WERI-Rb-1 (cell line): Measurements from ENCODE around the gene FAM32A.

ENCODE experiments used
- DNase-seq: peaks from one replicate; pipeline ENCODE4 v3.0.0-alpha.2; 2020
- H3K27ac ChIP-seq: fragments of 250-450 bp; sonication (Bioruptor Pico); 2 replicates; pipeline ENCODE4 v1.5.1; 2020; ENCODE audit warnings: mild to moderate bottlenecking, moderate library complexity
- H3K27me3 ChIP-seq: fragments of 250-450 bp; sonication (Bioruptor Pico); 2 replicates; pipeline ENCODE4 v1.5.1; 2021; ENCODE audit warnings: mild to moderate bottlenecking, low read depth, moderate library complexity; ENCODE audit not compliant: insufficient read depth, severe bottlenecking
- H3K36me3 ChIP-seq: fragments of 250-450 bp; sonication (Bioruptor Pico); 2 replicates; pipeline ENCODE4 v1.5.1; 2020; ENCODE audit warnings: mild to moderate bottlenecking, moderate library complexity
- H3K4me3 ChIP-seq: 2 replicates; pipeline ENCODE4 v1.5.1; 2011; ENCODE audit warnings: low read depth, mild to moderate bottlenecking, control low read depth, low read length
- H3K9me3 ChIP-seq: fragments of 250-450 bp; sonication (Bioruptor Pico); 2 replicates; pipeline ENCODE4 v1.5.1; 2021; ENCODE audit warnings: mild to moderate bottlenecking, moderate library complexity; ENCODE audit not compliant: severe bottlenecking
- TF ChIP-seq, protein P1 (sequence below): IDR thresholded peaks from 2 replicates; pipeline ENCODE4 v1.5.1; 2011; ENCODE audit warnings: low read depth, mild to moderate bottlenecking, control low read depth, inconsistent platforms, low read length

Gene FAM32A

DNA sequence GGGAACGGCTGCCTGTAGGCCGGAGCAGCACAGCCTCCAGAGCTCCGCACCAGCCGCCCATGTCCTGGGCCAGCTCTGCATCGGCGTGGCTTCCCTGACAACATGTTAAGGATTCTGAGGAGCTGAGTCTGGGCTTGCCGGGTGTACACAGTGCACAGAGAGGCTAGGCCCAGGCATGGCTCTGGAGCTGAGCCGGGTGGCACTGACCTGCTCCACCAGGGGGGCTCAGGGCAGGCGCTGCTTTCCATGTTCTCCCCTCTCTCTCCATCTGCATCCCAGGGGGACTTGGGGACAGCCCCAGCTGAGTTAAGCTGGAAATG, 44.1 kb downstream of the FAM32A start:
- Histone ChIP-seq H3K27ac (no peak overlapping the region), H3K27me3 (no peaks in the 10 kb centered on the region), H3K36me3 (peaks cover 15% of the 10 kb centered on the region), H3K4me3 (no peak overlapping the region), H3K9me3 (no peaks in the 10 kb centered on the region)
- TF ChIP-seq, protein P1, sequence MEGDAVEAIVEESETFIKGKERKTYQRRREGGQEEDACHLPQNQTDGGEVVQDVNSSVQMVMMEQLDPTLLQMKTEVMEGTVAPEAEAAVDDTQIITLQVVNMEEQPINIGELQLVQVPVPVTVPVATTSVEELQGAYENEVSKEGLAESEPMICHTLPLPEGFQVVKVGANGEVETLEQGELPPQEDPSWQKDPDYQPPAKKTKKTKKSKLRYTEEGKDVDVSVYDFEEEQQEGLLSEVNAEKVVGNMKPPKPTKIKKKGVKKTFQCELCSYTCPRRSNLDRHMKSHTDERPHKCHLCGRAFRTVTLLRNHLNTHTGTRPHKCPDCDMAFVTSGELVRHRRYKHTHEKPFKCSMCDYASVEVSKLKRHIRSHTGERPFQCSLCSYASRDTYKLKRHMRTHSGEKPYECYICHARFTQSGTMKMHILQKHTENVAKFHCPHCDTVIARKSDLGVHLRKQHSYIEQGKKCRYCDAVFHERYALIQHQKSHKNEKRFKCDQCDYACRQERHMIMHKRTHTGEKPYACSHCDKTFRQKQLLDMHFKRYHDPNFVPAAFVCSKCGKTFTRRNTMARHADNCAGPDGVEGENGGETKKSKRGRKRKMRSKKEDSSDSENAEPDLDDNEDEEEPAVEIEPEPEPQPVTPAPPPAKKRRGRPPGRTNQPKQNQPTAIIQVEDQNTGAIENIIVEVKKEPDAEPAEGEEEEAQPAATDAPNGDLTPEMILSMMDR = no peak
- DNase-seq = no peak

DNA sequence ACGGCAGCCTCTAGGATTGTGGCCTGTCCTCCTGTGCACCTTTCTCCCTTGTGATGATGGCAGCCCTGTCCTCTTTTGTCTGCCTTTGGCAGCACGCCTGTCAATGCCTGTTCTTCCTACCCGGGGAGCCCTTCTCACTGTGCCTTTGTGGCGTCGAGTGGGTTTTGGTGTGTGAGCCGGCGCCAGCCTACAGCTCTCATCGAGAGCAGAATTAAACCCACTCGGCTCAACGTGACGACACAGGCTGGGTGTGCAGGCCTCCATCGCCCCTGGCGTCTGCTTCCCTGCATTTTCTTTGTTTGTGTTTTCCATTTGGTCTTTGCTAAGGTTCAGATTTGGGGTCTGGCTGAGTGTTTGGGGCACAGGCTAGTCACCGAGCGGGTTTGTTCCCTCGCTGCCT, 46.9 kb downstream of the FAM32A start:
- Histone ChIP-seq H3K27ac (no peak overlapping the region), H3K4me3 (no peak overlapping the region), H3K36me3 (peaks cover 13% of the 10 kb centered on the region), H3K27me3 (no peaks in the 10 kb centered on the region), H3K9me3 (no peaks in the 10 kb centered on the region)
- TF ChIP-seq, protein P1 = no peak
- no peak for DNase-seq

DNA sequence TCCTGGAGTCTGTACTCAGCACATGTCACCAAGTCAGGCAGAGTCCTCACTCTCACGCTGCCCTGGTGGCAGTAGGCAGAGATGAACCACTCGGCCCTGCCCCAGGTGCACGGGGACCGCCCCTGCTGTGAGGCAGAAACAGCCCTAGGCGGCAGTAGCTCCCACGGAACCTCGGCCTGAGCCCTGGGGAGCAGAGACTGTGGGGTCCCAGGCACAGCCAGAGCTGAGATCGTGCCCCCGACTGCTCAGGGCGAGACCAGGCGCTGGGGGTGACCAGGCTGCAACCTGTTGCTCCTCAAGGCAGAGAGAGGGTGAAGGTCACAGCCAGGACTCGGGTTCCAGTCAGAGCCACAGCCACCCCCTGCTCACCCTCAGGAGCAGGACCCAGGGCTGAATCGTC, 47.4 kb downstream of the FAM32A start:
- no peaks in the 10 kb centered on the region for H3K27me3 ChIP-seq
- H3K36me3 ChIP-seq = peaks cover 13% of the 10 kb centered on the region
- no peak for DNase-seq
- H3K27ac ChIP-seq = no peak overlapping the region
- TF ChIP-seq, protein P1 = no peak
- H3K9me3 ChIP-seq = no peaks in the 10 kb centered on the region
- no peak overlapping the region for H3K4me3 ChIP-seq

DNA sequence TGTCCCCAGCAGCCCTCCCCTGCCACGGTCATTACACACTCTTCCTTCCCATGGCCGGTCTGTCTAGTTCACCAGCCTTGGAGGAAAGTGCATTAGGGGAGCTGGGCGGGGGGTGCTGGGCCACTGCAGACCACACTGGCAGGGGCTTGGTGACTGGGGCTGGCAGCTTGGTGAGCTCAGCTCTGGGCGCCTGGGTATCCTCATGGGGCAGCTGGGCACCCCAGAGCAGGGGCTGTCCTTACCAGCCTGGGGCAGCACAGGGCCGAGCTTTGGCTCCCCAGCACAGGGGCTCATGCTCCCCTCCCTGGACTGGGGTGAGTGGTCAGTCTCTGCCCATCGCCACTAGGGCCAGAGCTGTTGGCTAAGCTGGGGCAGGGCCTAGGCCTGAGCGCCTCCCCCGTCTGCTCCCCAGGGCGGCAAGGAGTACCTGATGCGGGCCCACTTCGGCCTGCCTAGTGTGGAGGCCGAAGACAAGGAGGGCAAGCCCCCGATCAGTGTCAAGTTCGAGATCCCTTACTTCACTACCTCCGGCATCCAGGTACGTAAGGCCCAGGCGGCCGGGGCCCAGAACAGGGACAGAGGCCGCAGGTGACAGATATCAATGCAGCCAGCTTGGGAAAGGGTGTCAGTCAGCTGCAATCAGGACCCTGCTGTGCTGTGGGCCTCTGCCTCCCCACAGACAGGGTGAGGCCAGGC, 48.0 kb downstream of the FAM32A start:
- Histone ChIP-seq H3K9me3 (no peaks in the 10 kb centered on the region), H3K27ac (no peak overlapping the region), H3K27me3 (no peaks in the 10 kb centered on the region), H3K4me3 (no peak overlapping the region), H3K36me3 (peaks cover 8% of the 10 kb centered on the region)
- no peak for DNase-seq
- TF ChIP-seq, protein P1 = no peak

DNA sequence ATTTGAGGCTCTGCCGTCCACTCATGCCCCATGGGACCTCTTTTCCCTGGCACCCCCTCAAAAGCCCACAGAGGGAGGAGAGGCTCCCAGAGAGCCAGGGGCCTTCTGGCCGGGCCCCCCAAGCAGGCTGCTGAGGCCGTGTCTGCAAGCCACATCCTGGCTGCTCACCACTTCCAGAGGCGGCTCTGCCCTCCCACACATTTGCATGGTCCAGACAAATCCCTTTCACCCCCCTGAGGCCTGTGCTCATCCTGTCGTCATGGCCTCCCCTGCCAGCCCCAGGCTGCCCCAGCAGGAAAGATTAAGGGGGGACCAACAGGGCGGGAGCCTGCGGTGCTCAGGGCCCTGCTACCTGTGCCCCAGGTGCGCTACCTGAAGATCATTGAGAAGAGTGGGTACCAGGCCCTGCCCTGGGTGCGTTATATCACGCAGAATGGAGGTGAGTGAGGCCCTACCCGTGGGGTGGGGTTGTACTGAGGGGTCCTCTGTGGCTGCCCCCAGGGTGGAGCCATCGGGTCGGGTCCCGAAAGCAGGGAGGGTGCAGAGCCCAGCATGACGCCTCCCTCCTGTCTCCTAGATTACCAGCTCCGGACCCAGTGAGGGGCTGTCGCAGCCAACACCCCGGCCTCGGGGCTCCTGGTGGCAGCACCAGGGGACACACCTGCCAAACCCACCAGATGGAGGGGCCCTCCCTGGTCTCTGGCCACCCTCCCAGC, 48.8 kb downstream of the FAM32A start:
- peaks cover 3% of the 10 kb centered on the region; the same call in 1 of the 2 replicates for H3K36me3 ChIP-seq
- H3K27me3 ChIP-seq = no peaks in the 10 kb centered on the region
- no peak for DNase-seq
- TF ChIP-seq, protein P1 = no peak
- no peak overlapping the region for H3K27ac ChIP-seq
- no peak overlapping the region for H3K4me3 ChIP-seq
- no peaks in the 10 kb centered on the region for H3K9me3 ChIP-seq
